ENCODE measurements around the gene MACROD2. TPM values are rescaled to one million over a fixed set of nuclear protein-coding genes. Genes with fewer than 3 reads are reported as not detected.
"Not testable (repeated sequence)": the region's sequence is repeated elsewhere in the genome, so short reads cannot be mapped to it uniquely, and the experiment has no call there.

Gene MACROD2
- 1.7 TPM for total RNA-seq

DNA sequence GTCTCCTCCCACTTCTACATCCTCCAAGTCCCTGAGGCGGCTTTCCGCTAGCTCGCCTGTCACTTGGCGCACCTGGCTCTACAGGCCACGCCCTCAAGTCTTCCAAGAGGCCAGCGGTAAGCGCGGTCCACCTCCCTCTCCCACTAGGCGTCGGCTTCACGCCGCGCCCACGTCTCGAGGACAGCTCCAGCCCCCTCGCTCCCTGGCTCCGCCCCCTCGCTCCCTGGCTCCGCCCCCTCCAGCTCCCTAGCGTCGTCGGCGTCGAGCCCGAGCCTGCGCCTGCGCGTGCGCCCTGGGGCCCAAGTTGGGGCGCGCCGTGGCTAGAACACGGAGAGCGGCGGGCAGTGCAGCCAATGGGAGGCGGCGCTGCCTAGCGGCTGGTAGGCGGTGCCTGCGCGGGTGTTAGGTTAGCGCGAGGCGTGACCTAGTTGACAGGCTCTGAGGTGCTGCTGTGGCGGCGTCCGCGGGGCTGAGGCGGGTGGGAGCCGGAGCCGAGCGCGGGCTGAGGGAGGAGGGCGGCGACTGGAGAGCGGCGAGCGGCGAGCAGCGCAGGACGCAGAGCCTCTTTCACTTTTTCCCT is at the start of gene MACROD2:
TSS of gene MACROD2 (plus strand) at position 431 of the 580 bp plus-strand sequence.
- Histone ChIP-seq H3K27me3 (ENCODE audit: insufficient read depth, low read length) (peaks cover 34% of the 10 kb centered on the region), H3K4me1 (ENCODE audit: insufficient read depth, low read length) (no peaks in the 10 kb centered on the region), H3K4me3 (ENCODE audit: low read length) (no peak within 1 kb of the TSS), H3K9me3 (ENCODE audit: low read depth, low read length) (peaks cover 9% of the 10 kb centered on the region)

DNA sequence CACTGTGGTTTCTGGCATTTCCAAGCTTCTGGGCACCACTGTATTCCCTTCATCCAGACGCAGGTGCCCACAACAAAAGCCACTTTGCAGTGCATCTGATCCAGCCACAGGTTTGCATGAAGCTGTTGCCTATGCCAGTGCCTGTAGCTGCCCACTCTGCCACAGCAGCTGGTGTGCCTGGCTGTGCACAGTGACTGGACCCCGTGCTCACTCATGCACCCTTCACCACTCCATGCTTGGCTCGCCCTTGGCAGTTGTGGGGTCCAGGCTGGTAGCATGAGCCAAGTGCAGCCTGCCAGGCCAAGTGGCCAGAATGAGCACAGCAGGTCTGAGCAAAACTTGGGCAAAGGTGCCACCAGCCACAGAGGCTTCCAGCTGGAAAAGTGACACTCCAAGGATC is 47.6 kb upstream of the MACROD2 start:
- H3K27me3 ChIP-seq (ENCODE audit: insufficient read depth, low read length): no peaks in the 10 kb centered on the region
- H3K9me3 ChIP-seq (ENCODE audit: low read depth, low read length): no peaks in the 10 kb centered on the region
- no peak overlapping the region for H3K4me3 ChIP-seq (ENCODE audit: low read length)
- H3K4me1 ChIP-seq (ENCODE audit: insufficient read depth, low read length): no peaks in the 10 kb centered on the region

DNA sequence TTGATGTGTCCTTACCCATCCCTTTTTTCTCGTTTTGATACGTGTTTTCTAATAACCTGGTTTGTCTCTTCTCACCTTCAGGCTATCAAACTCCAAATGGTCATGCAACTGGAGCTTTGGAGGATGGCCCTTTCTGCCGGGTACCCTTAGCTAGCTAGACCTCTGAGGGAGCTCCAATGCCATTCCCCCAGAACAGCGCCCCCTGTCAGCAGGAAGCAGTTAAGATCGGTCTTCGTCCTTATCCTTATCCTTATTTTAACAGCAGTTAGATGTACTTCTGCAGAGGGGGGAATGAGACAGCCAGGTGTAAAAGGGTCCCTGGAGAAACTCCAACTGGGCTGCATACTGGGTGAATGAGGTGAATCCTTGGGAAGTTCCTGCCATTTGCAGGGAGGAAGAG is 42.1 kb upstream of the MACROD2 start:
- Histone ChIP-seq H3K27me3 (ENCODE audit: insufficient read depth, low read length) (no peaks in the 10 kb centered on the region), H3K4me1 (ENCODE audit: insufficient read depth, low read length) (no peaks in the 10 kb centered on the region), H3K4me3 (ENCODE audit: low read length) (no peak overlapping the region), H3K9me3 (ENCODE audit: low read depth, low read length) (no peaks in the 10 kb centered on the region)

DNA sequence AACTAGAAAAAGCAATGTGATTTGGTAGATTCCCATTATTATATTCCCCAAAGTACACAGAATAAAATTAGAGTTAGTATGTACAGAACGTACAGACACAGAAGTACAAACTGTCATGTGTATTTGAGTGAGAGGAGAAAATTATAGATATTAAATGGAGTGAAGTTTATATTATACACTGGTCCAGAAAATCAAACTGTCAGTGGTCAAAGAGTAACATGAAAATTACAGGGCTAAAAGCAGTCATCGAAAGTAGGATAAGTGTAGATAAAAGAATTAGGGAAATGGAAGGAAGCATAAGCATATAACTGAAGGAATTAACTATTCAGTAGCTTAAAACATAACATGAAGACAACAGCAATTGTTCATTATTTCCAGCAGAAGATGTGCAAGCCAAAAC is 35.2 kb upstream of the MACROD2 start:
- no peaks in the 10 kb centered on the region for H3K27me3 ChIP-seq (ENCODE audit: insufficient read depth, low read length)
- no peaks in the 10 kb centered on the region for H3K9me3 ChIP-seq (ENCODE audit: low read depth, low read length)
- no peak overlapping the region for H3K4me3 ChIP-seq (ENCODE audit: low read length)
- H3K4me1 ChIP-seq (ENCODE audit: insufficient read depth, low read length): no peaks in the 10 kb centered on the region

DNA sequence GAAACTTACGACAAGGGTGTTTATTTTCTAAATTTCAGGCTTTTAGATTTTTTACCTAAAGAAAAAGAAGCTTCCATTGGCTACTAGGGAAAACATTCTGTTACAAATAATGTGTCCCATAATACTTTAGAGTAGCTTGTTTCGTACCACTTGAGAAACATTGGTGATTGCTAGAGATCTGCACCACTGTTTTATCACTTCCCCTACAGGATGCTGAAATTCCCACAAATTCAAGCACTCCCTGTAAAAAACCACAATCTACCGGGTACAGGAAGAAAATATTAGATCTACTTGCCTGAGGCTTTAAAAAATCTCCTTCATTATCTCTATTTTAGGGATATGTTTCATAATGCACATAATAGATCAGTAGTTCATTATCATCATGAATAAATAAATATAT is 34.8 kb upstream of the MACROD2 start:
- Histone ChIP-seq H3K4me3 (ENCODE audit: low read length) (no peak overlapping the region), H3K27me3 (ENCODE audit: insufficient read depth, low read length) (no peaks in the 10 kb centered on the region), H3K4me1 (ENCODE audit: insufficient read depth, low read length) (no peaks in the 10 kb centered on the region), H3K9me3 (ENCODE audit: low read depth, low read length) (no peaks in the 10 kb centered on the region)

GRCh38 chr20:13984211-13984610 is 11.1 kb upstream of the MACROD2 start:
- no peaks in the 10 kb centered on the region for H3K27me3 ChIP-seq (ENCODE audit: insufficient read depth, low read length)
- no peaks in the 10 kb centered on the region for H3K4me1 ChIP-seq (ENCODE audit: insufficient read depth, low read length)
- H3K9me3 ChIP-seq (ENCODE audit: low read depth, low read length): no peaks in the 10 kb centered on the region
- H3K4me3 ChIP-seq (ENCODE audit: low read length): no peak overlapping the region

DNA sequence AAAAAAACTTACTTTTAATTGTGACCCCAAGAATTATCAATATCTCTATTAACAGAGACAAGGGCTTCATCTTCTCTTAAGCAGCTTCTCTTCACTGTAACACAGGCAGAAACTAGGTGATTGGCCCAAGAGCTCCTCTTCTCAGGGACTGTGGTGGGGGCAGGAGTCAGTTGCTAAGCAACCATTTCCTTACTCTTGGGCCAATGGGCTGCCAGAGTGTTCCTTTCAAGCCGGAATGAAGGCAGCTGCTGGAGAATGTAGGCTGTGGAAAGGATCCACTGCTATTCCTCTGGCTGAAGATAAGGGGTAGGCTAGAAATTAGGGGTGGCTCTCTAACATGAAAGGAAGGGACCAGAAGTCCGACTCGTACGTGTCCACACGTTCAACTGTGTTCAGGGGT is 4.9 kb upstream of the MACROD2 start, which contains the start of gene SEL1L2:
TSS of gene SEL1L2 (minus strand) at position 150 of the 400 bp plus-strand sequence. CDS start at position 70, 80 bp downstream.
- Histone ChIP-seq H3K9me3 (ENCODE audit: low read depth, low read length) (peaks cover 9% of the 10 kb centered on the region), H3K4me3 (ENCODE audit: low read length) (no peak within 1 kb of the TSS), H3K4me1 (ENCODE audit: insufficient read depth, low read length) (no peaks in the 10 kb centered on the region)

DNA sequence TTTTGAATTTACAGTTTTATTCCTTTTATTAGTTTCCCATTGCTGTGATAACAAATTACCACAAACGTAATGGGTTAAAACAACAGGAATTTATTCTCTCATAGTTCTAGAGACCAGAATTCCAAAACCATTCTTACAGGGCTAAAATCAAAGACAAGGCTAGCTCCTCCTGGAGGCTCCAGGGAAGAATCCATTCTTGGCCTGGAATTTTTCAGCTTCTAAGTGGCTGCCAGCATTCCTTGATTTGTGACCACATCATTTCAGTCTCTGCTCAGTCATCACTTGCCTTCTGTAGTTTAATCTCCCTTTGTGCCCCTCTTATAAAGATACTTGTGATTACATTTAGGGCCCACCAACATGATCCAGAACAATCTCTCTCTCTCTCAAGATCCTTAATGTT is 4.0 kb upstream of the MACROD2 start:
- H3K9me3 ChIP-seq (ENCODE audit: low read depth, low read length): peaks cover 9% of the 10 kb centered on the region
- no peaks in the 10 kb centered on the region for H3K4me1 ChIP-seq (ENCODE audit: insufficient read depth, low read length)
- H3K4me3 ChIP-seq (ENCODE audit: low read length): no peak overlapping the region
- H3K27me3 ChIP-seq (ENCODE audit: insufficient read depth, low read length): peaks cover 14% of the 10 kb centered on the region

More for the DNA sequence above, 4.9 kb upstream of the MACROD2 start, which contains the start of gene SEL1L2:
- peaks cover 9% of the 10 kb centered on the region for H3K27me3 ChIP-seq (ENCODE audit: insufficient read depth, low read length)

DNA sequence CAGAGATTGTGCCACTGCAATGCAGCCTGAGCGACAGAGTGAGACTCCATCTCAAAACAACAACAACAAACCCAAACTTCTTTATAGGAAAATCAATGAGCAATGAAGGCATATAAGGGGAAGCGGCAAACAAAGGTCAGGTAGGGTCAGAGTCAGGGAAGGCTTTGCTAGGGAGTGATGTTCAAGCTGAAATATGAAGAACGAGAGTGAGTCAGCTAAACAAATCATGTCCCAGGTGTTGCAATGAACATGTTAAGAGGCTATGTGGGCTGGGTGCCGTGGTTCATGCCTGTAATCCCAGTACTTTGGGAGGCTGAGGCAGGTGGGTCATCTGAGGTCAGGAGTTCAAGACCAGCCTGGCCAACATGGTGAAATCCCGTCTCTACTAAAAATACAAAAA is 3.4 kb upstream of the MACROD2 start:
- peaks cover 21% of the 10 kb centered on the region for H3K27me3 ChIP-seq (ENCODE audit: insufficient read depth, low read length)
- not testable (repeated sequence) for H3K4me1 ChIP-seq (ENCODE audit: insufficient read depth, low read length); H3K4me3 ChIP-seq (ENCODE audit: low read length); H3K9me3 ChIP-seq (ENCODE audit: low read depth, low read length)

DNA sequence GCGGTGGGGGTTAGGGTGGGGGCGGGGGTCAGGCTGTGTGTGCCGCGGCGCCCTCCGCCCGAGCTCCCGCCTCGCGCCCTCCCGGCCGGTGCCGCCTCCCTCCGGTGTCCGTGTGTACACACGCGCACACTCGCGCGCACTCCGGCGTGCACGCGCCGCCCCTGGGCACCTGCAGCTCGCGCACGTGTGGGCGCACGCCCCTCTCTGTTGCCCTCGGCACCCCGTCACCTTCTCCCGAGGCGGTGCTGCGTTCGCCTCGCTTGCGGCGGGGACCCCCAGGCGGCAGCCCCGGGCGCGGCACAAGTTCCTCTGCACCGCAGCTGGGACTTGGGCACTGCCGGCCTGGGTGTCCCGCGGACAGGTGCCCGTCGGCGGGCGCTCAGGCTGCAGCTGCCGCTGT is 525 bp downstream of the MACROD2 start:
- no peaks in the 10 kb centered on the region for H3K4me1 ChIP-seq (ENCODE audit: insufficient read depth, low read length)
- H3K9me3 ChIP-seq (ENCODE audit: low read depth, low read length): peaks cover 9% of the 10 kb centered on the region
- peaks cover 34% of the 10 kb centered on the region for H3K27me3 ChIP-seq (ENCODE audit: insufficient read depth, low read length)
- H3K4me3 ChIP-seq (ENCODE audit: low read length): no peak overlapping the region

- Histone ChIP-seq H3K4me3 (ENCODE audit: low read length) (no peak overlapping the region), H3K27me3 (ENCODE audit: insufficient read depth, low read length) (peaks cover 34% of the 10 kb centered on the region), H3K4me1 (ENCODE audit: insufficient read depth, low read length) (no peaks in the 10 kb centered on the region), H3K9me3 (ENCODE audit: low read depth, low read length) (peaks cover 9% of the 10 kb centered on the region)
These were observed 949 bp downstream of the MACROD2 start for GRCh38 chr20:13996265-13996664.

DNA sequence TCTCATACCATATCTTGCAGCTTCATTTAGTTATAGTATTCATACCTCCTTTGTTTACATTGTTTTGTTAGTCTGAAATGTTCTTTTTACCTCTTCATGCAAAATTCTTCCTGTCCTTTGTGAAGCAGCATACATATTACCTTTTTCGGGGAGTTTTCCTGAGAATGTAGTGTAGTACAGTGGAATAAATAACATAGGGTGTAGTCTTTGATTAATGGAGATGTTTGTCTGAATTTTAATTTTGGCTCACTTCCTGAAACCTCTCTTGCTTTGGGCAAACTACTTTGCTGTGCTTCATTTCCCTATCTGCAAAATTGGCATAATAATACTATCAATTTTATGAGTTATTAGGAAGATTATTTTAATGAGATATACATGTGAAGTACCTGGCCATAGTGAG is 5.6 kb downstream of the MACROD2 start:
- H3K9me3 ChIP-seq (ENCODE audit: low read depth, low read length): no peaks in the 10 kb centered on the region
- H3K4me3 ChIP-seq (ENCODE audit: low read length): no peak overlapping the region
- no peaks in the 10 kb centered on the region for H3K4me1 ChIP-seq (ENCODE audit: insufficient read depth, low read length)
- H3K27me3 ChIP-seq (ENCODE audit: insufficient read depth, low read length): peaks cover 24% of the 10 kb centered on the region

DNA sequence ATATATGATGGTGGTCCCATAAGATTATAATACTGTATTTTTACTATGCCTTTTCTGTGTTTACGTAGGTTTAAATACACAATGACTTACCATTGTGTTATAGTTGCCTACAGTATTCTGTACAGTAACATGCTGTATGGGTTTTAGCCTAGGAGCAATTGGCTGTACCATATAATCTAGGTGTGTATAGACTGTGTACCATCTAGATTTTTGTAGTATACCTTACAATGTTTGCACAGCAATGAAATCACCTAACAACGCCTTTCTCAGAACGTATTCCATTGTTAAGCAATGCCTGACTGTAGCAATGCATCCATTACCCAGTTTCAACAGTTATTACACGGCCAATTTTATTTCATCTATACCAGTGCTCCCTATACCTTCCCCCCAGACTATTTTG is 10.7 kb downstream of the MACROD2 start:
- H3K27me3 ChIP-seq (ENCODE audit: insufficient read depth, low read length): no peaks in the 10 kb centered on the region
- H3K9me3 ChIP-seq (ENCODE audit: low read depth, low read length): no peaks in the 10 kb centered on the region
- H3K4me3 ChIP-seq (ENCODE audit: low read length): no peak overlapping the region
- H3K4me1 ChIP-seq (ENCODE audit: insufficient read depth, low read length): no peaks in the 10 kb centered on the region

DNA sequence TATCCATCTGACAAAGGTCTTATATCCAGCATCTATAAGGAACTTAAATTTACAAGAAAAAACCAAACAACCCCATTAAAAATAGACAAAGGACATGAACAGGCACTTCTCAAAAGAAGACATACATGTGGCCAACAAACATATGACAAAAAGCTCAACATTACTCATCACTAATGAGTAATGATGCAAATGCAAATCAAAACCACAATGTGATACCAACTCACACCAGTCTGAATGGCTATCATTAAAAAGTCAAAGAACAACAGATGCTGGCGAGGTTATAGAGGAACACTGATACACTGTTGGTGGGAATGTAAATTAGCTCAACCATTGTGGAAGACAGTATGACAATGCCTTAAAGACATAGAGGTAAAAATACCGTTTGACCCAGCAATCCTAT is 13.9 kb downstream of the MACROD2 start:
- Histone ChIP-seq H3K27me3 (ENCODE audit: insufficient read depth, low read length) (no peaks in the 10 kb centered on the region), H3K4me1 (ENCODE audit: insufficient read depth, low read length) (no peaks in the 10 kb centered on the region), H3K4me3 (ENCODE audit: low read length) (no peak overlapping the region), H3K9me3 (ENCODE audit: low read depth, low read length) (no peaks in the 10 kb centered on the region)

GRCh38 chr20:14012671-14013070 is 17.4 kb downstream of the MACROD2 start:
- H3K9me3 ChIP-seq (ENCODE audit: low read depth, low read length): peaks cover 10% of the 10 kb centered on the region
- no peak overlapping the region for H3K4me3 ChIP-seq (ENCODE audit: low read length)
- H3K27me3 ChIP-seq (ENCODE audit: insufficient read depth, low read length): no peaks in the 10 kb centered on the region
- no peaks in the 10 kb centered on the region for H3K4me1 ChIP-seq (ENCODE audit: insufficient read depth, low read length)

DNA sequence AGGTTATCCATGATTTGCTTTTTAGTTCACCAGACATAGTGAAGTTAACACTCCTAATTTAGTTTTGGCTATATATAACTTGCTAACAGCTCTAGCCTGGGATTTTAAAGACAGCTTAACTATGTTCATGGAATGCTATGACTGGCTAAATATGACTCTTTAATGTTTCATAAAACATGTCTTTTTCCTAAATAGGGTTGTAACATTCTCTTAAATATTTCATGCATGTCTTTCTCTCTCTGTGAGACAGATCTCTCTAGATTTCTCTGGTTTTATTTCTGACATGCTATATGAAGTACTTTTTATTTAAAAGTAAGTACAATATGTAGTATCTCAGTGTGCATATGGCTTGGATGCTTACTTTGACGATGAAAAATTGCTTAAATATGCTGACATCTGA is 35.7 kb downstream of the MACROD2 start:
- H3K4me1 ChIP-seq (ENCODE audit: insufficient read depth, low read length): no peaks in the 10 kb centered on the region
- H3K9me3 ChIP-seq (ENCODE audit: low read depth, low read length): no peaks in the 10 kb centered on the region
- no peaks in the 10 kb centered on the region for H3K27me3 ChIP-seq (ENCODE audit: insufficient read depth, low read length)
- no peak overlapping the region for H3K4me3 ChIP-seq (ENCODE audit: low read length)
